Measurements from ENCODE around the gene ATP9A.

- TF ChIP-seq, protein P1, sequence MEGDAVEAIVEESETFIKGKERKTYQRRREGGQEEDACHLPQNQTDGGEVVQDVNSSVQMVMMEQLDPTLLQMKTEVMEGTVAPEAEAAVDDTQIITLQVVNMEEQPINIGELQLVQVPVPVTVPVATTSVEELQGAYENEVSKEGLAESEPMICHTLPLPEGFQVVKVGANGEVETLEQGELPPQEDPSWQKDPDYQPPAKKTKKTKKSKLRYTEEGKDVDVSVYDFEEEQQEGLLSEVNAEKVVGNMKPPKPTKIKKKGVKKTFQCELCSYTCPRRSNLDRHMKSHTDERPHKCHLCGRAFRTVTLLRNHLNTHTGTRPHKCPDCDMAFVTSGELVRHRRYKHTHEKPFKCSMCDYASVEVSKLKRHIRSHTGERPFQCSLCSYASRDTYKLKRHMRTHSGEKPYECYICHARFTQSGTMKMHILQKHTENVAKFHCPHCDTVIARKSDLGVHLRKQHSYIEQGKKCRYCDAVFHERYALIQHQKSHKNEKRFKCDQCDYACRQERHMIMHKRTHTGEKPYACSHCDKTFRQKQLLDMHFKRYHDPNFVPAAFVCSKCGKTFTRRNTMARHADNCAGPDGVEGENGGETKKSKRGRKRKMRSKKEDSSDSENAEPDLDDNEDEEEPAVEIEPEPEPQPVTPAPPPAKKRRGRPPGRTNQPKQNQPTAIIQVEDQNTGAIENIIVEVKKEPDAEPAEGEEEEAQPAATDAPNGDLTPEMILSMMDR (IDR thresholded peaks at IDR 0.05): no peak
- no peak for TF ChIP-seq POLR2A (IDR thresholded peaks at IDR 0.05)
These were observed at the start of gene ATP9A for GRCh38 chr20:51767867-51768758.

All from testis (tissue), 2 donors.